Keratinocyte (primary cell): ENCODE results near the gene SEC61A1.

Experiments used
- EZH2 ChIP-seq: IDR thresholded peaks from one replicate; pipeline ENCODE4 v1.6.1; 2012; ENCODE audit warnings: inconsistent platforms, mild to moderate bottlenecking, low read length, moderate library complexity
- TF ChIP-seq, protein P1 (sequence below), 3 experiments: IDR thresholded peaks in 1 of 3; conservative IDR thresholded peaks in 1 of 3; optimal IDR thresholded peaks in 1 of 3; 2 replicates in 2 of 3; 3 replicates in 1 of 3; pipeline versions ENCODE3 to v1.5.1; 2011; ENCODE audit warnings: low read length in 3 of 3, mild to moderate bottlenecking in 3 of 3, moderate library complexity in 2 of 3, control low read depth in 1 of 3, inconsistent platforms in 1 of 3; ENCODE audit not compliant: insufficient read depth in 2 of 3; ENCODE audit errors: extremely low read depth in 1 of 3

DNA sequence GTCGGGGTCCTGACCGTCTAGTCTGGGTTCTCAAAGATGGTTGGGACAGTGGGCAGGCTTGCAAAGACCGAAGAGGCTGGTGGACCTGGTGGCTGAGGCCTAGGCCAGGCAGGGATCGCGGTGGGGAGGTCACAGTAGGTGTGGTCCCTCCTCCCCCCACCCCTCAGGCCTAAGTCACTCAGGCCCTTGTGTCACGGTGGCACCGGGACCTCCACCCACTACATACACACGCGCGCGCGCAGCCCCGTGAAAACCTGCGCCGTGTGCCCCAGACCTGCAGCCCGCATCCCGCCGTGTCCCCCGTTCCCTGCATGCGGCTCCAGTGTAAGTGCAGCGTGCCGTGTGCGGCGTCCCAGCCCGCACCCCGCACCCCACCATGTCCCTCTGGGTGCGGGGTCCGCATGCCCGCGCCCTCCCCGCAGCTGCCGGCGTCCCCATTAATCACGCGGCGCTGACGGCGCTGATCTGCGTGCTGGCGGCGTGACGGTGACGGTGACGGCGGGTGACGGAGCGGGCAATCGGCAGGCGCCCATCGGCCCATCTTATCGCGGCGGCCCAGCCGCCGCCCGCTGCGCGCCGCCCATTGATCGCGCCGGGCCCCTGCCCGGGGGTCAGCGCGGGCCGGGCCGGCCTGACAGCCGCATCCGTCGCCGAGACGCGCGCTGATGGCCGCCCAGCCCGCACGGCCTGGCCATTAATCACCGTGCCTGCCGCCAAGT, 24.4 kb downstream of the SEC61A1 start:
- TF ChIP-seq, protein P1, sequence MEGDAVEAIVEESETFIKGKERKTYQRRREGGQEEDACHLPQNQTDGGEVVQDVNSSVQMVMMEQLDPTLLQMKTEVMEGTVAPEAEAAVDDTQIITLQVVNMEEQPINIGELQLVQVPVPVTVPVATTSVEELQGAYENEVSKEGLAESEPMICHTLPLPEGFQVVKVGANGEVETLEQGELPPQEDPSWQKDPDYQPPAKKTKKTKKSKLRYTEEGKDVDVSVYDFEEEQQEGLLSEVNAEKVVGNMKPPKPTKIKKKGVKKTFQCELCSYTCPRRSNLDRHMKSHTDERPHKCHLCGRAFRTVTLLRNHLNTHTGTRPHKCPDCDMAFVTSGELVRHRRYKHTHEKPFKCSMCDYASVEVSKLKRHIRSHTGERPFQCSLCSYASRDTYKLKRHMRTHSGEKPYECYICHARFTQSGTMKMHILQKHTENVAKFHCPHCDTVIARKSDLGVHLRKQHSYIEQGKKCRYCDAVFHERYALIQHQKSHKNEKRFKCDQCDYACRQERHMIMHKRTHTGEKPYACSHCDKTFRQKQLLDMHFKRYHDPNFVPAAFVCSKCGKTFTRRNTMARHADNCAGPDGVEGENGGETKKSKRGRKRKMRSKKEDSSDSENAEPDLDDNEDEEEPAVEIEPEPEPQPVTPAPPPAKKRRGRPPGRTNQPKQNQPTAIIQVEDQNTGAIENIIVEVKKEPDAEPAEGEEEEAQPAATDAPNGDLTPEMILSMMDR (optimal IDR thresholded peaks at IDR 0.05 in 1 of 3, IDR thresholded peaks at IDR 0.05 in 1 of 3, conservative IDR thresholded peaks at IDR 0.05 in 1 of 3; ENCODE audit: extremely low read depth in 1 of 3, insufficient read depth in 2 of 3, low read length in 3 of 3), result no peak
- TF ChIP-seq EZH2, result no peak
